OCI-LY7 (cell line): Measurements from ENCODE around the gene BRINP2. TPM values are rescaled to one million over a fixed set of nuclear protein-coding genes. Genes with fewer than 3 reads are reported as not detected.

Experiments used
- BruUV-seq: library from RNA; stranded (reverse); fragments of 400-500 nt; replicated peaks from 2 replicates; lab custom pipeline; 2021; lab: Mats Ljungman, UMichigan
- CTCF ChIA-PET: fragments of 300-600 bp; sonication (Branson Sonifier 250); formaldehyde crosslinking; loops from one replicate; lab custom pipeline; 2022; ENCODE audit warnings: antibody characterized with exemption; ENCODE audit not compliant: unreplicated experiment; lab: Charles Lee
- POLR2A ChIA-PET: fragments of 300-600 bp; sonication (Branson Sonifier 250); formaldehyde crosslinking; loops from one replicate; lab custom pipeline; 2022; ENCODE audit warnings: antibody characterized with exemption; lab: Charles Lee
- DNase-seq: peaks from one replicate; pipeline ENCODE4 v3.0.0-alpha.2; 2015; ENCODE audit warnings: low spot score
- H2AFZ ChIP-seq: fragments of 200-600 bp; sonication (generic), shearing (Covaris generic); 2 replicates; pipeline ENCODE4 v1.6.1; 2014; ENCODE audit warnings: mild to moderate bottlenecking, antibody characterized with exemption, low read length, moderate library complexity
- H3K27ac ChIP-seq: fragments of 200-600 bp; sonication (generic); 2 replicates; pipeline ENCODE4 v1.5.1; 2014; ENCODE audit warnings: mixed run types, low read depth, mild to moderate bottlenecking, moderate library complexity, low read length, inconsistent platforms; ENCODE audit not compliant: poor library complexity, severe bottlenecking
- H3K36me3 ChIP-seq: fragments of 200-600 bp; sonication (generic); 2 replicates; pipeline ENCODE4 v1.6.1; 2014; ENCODE audit warnings: mild to moderate bottlenecking, antibody characterized with exemption, low read length, moderate library complexity, mixed read lengths; ENCODE audit not compliant: insufficient read depth
- H3K4me1 ChIP-seq: fragments of 200-600 bp; sonication (generic); 2 replicates; pipeline ENCODE4 v1.5.1; 2014; ENCODE audit warnings: mild to moderate bottlenecking, low read length; ENCODE audit not compliant: insufficient read depth, poor library complexity, severe bottlenecking
- H3K4me2 ChIP-seq: fragments of 200-600 bp; sonication (generic); 2 replicates; pipeline ENCODE4 v1.6.1; 2014; ENCODE audit warnings: mild to moderate bottlenecking, low read length
- H3K4me3 ChIP-seq: fragments of 200-600 bp; sonication (generic); 2 replicates; pipeline ENCODE4 v1.5.1; 2014; ENCODE audit warnings: mild to moderate bottlenecking, low read depth, low read length; ENCODE audit not compliant: poor library complexity, severe bottlenecking
- H3K79me2 ChIP-seq: fragments of 200-600 bp; sonication (generic); 2 replicates; pipeline ENCODE4 v1.6.1; 2016; ENCODE audit warnings: low read depth, mild to moderate bottlenecking, low read length, moderate library complexity, mixed read lengths; ENCODE audit not compliant: insufficient read depth
- H3K9me2 ChIP-seq: fragments of 200-600 bp; sonication (generic); 2 replicates; pipeline ENCODE4 v1.6.1; 2016; ENCODE audit warnings: mild to moderate bottlenecking, low read length, mixed read lengths; ENCODE audit not compliant: insufficient read depth
- H3K9me3 ChIP-seq: fragments of 200-600 bp; sonication (generic); 2 replicates; pipeline ENCODE4 v1.6.1; 2014; ENCODE audit warnings: mild to moderate bottlenecking, mixed run types, low read length, mixed read lengths
- H4K20me1 ChIP-seq: fragments of 200-600 bp; sonication (generic); 2 replicates; pipeline ENCODE4 v1.6.1; 2014; ENCODE audit warnings: mild to moderate bottlenecking, antibody characterized with exemption, low read length, moderate library complexity, mixed read lengths; ENCODE audit not compliant: insufficient read depth
- CTCF ChIP-seq: fragments of 200-600 bp; sonication (generic); conservative IDR thresholded peaks from 2 replicates; pipeline ENCODE4 v1.5.1; 2014; ENCODE audit warnings: mild to moderate bottlenecking, antibody characterized with exemption, low read length, moderate library complexity, mixed read lengths
- EZH2phosphoT487 ChIP-seq: fragments of 200-600 bp; sonication (generic); IDR thresholded peaks from 2 replicates; pipeline ENCODE4 v1.6.1; 2018; ENCODE audit warnings: low read depth, borderline replicate concordance, mild to moderate bottlenecking, mixed run types, antibody characterized with exemption, low read length, moderate library complexity, mixed read lengths
- intact Hi-C: fragments of 100-400 bp; cut with micrococcal nuclease; formaldehyde crosslinking; loops from one replicate; pipeline ENCODE4 v1.10.0; 2022; ENCODE audit not compliant: unreplicated experiment
- total RNA-seq, 2 experiments: library from RNA; depleted of rRNA in 1 of 2; stranded (reverse); fragments of >200 nt in 1 of 2; shearing (Covaris generic) in 1 of 2; gene quantifications; 2 replicates each; pipeline ENCODE4 v1.2.3, GENCODE V29; 2014 to 2022

Gene BRINP2
- total RNA-seq, 2 experiments from 2014 or later: not detected

DNA sequence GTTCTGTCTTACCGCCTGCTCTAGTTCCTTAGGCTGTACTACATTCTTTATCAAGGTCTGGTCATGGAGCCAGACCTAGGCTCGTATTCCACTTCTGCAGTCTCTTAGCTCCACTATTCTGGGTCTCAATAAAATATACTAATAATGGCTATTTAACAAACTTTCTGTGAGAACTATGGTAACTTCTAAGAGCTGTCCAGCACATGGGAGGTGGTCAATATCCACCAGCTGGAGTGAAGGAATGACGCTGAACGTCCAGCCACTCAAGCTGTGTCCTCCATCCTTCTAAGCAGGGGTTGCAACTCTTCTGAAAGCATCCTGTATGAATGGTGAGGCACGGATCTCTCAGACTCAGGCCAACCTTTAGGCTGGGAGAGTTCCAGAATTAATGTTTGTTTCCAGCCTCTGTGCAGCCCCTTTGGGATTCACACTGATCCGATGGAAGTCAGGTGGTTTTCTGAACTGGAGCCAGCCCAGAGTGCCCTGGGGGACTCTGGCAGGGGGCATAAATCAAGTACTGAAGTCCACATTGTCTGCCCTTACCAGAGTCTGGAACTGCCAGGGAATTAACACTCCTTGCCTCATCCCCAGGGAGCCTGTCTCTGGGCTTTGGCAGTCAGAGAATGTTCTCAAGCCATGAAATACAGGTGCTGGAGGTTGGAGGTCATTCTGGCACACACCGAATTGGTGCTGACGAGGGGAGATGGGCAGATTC lies 57.4 kb downstream of the BRINP2 start:
- Histone ChIP-seq H4K20me1 (no peaks in the 10 kb centered on the region), H3K4me2 (no peak overlapping the region), H3K9me2 (no peaks in the 10 kb centered on the region), H2AFZ (no peak overlapping the region), H3K36me3 (no peaks in the 10 kb centered on the region), H3K79me2 (no peaks in the 10 kb centered on the region), H3K4me1 (no peaks in the 10 kb centered on the region), H3K27ac (no peak overlapping the region), H3K9me3 (no peaks in the 10 kb centered on the region), H3K4me3 (no peak overlapping the region)
- CTCF ChIA-PET: no interaction called here
- POLR2A ChIA-PET: interaction anchor here (0.7 kb wide), 2 partner anchors 10 to 183 kb away, joined by 3 read pairs; no protein-coding TSS in a partner anchor
- no TSS peak for BruUV-seq
- no peak for DNase-seq
- intact Hi-C loops: no loop called here
- TF ChIP-seq EZH2phosphoT487 (no peak), CTCF (no peak)

- BruUV-seq: no TSS peak
- Histone ChIP-seq H3K4me3 (no peak overlapping the region), H3K79me2 (no peaks in the 10 kb centered on the region), H3K9me3 (no peaks in the 10 kb centered on the region), H4K20me1 (no peaks in the 10 kb centered on the region), H3K27ac (no peak overlapping the region), H3K4me2 (no peak overlapping the region), H3K9me2 (no peaks in the 10 kb centered on the region), H3K36me3 (no peaks in the 10 kb centered on the region), H3K4me1 (no peaks in the 10 kb centered on the region), H2AFZ (no peak overlapping the region)
- ChIA-PET CTCF (no interaction called here), POLR2A (no interaction called here)
- TF ChIP-seq CTCF: no peak
- TF ChIP-seq EZH2phosphoT487: no peak
- DNase-seq: no peak
- intact Hi-C loops: no loop called here
These were observed 57.9 kb downstream of the BRINP2 start for GRCh38 chr1:177228693-177229065.

- no peak for DNase-seq
- H3K4me3 ChIP-seq: no peak overlapping the region
- H2AFZ ChIP-seq: no peak overlapping the region
- ChIA-PET CTCF (no interaction called here), POLR2A (no interaction called here)
- H4K20me1 ChIP-seq: no peaks in the 10 kb centered on the region
- no peak overlapping the region for H3K4me2 ChIP-seq
- no peaks in the 10 kb centered on the region for H3K36me3 ChIP-seq
- H3K9me2 ChIP-seq: no peaks in the 10 kb centered on the region
- H3K9me3 ChIP-seq: no peaks in the 10 kb centered on the region
- intact Hi-C loops: no loop called here
- H3K79me2 ChIP-seq: no peaks in the 10 kb centered on the region
- no peaks in the 10 kb centered on the region for H3K4me1 ChIP-seq
- BruUV-seq: no TSS peak
- no peak overlapping the region for H3K27ac ChIP-seq
- no peak for TF ChIP-seq EZH2phosphoT487
- no peak for TF ChIP-seq CTCF
These were observed 59.0 kb downstream of the BRINP2 start for GRCh38 chr1:177229781-177230180.
